Mesenchymal stem cell (in vitro differentiated cells and primary cell): ENCODE results near the gene ZFYVE19.

Experiments used
- DNase-seq: peaks from one replicate; pipeline ENCODE4 v3.0.0-alpha.2; 2013
- H2AFZ ChIP-seq: one replicate; pipeline ENCODE4 v1.6.1; 2013; ENCODE audit warnings: low read depth, mild to moderate bottlenecking, control low read depth, inconsistent platforms, low read length, moderate library complexity
- H2AK5ac ChIP-seq: 2 replicates; pipeline ENCODE4 v1.6.1; 2013; ENCODE audit warnings: low read length, moderate library complexity, mild to moderate bottlenecking, inconsistent platforms; ENCODE audit not compliant: severe bottlenecking
- H2BK120ac ChIP-seq: one replicate; pipeline ENCODE4 v1.6.1; 2013; ENCODE audit warnings: low read depth, mild to moderate bottlenecking, inconsistent platforms, low read length, moderate library complexity
- H2BK12ac ChIP-seq, 2 experiments: one replicate each; pipeline ENCODE4 v1.6.1; 2013; ENCODE audit warnings: inconsistent platforms in 2 of 2, low read length in 2 of 2, mild to moderate bottlenecking in 2 of 2, moderate library complexity in 2 of 2, control low read depth in 1 of 2
- H2BK15ac ChIP-seq: one replicate; pipeline ENCODE4 v1.6.1; 2013; ENCODE audit warnings: mild to moderate bottlenecking, low read depth, inconsistent platforms; ENCODE audit not compliant: poor library complexity, severe bottlenecking
- H2BK5ac ChIP-seq: 2 replicates; pipeline ENCODE4 v1.6.1; 2013; ENCODE audit warnings: low read depth, mild to moderate bottlenecking, low read length, control low read depth, inconsistent platforms; ENCODE audit not compliant: poor library complexity, severe bottlenecking
- H3K14ac ChIP-seq, 2 experiments: one replicate each; pipeline ENCODE4 v1.6.1; 2013; ENCODE audit warnings: inconsistent platforms in 2 of 2, low read length in 2 of 2, control low read depth in 1 of 2, mild to moderate bottlenecking in 1 of 2, moderate library complexity in 1 of 2
- H3K18ac ChIP-seq, 2 experiments: one replicate each; pipeline ENCODE4 v1.6.1; 2013; ENCODE audit warnings: inconsistent platforms in 2 of 2, low read length in 2 of 2, control low read depth in 1 of 2, low read depth in 1 of 2, mild to moderate bottlenecking in 1 of 2
- H3K23ac ChIP-seq, 2 experiments: one replicate each; pipeline ENCODE4 v1.6.1; 2013; ENCODE audit warnings: inconsistent platforms in 2 of 2, low read length in 2 of 2, mild to moderate bottlenecking in 2 of 2, moderate library complexity in 2 of 2, control low read depth in 1 of 2
- H3K27ac ChIP-seq: 2 replicates; pipeline ENCODE4 v1.5.1; 2013; ENCODE audit warnings: mild to moderate bottlenecking, moderate library complexity, low read length, control low read depth, inconsistent platforms; ENCODE audit not compliant: poor library complexity, severe bottlenecking
- H3K27me3 ChIP-seq, 2 experiments: 2 replicates each; pipeline versions ENCODE4 v1.6.1 to v1.7.0; 2013; ENCODE audit warnings: low read length in 2 of 2, mild to moderate bottlenecking in 2 of 2, moderate library complexity in 2 of 2, control low read depth in 1 of 2, inconsistent platforms in 1 of 2; ENCODE audit not compliant: control insufficient read depth in 1 of 2, insufficient read depth in 1 of 2
- H3K36me3 ChIP-seq, 2 experiments: 2 replicates each; pipeline versions ENCODE4 v1.6.1 to v1.7.0; 2013; ENCODE audit warnings: low read length in 2 of 2, control low read depth in 1 of 2, inconsistent platforms in 1 of 2, low read depth in 1 of 2, mild to moderate bottlenecking in 1 of 2; ENCODE audit not compliant: insufficient read depth in 2 of 2, control insufficient read depth in 1 of 2
- H3K4ac ChIP-seq, 2 experiments: one replicate each; pipeline ENCODE4 v1.6.1; 2013; ENCODE audit warnings: inconsistent platforms in 2 of 2, low read length in 2 of 2, mild to moderate bottlenecking in 2 of 2, moderate library complexity in 2 of 2, control low read depth in 1 of 2, low read depth in 1 of 2
- H3K4me1 ChIP-seq: 2 replicates; pipeline ENCODE4 v1.6.1; 2013; ENCODE audit warnings: low read depth, low read length, control low read depth; ENCODE audit not compliant: control insufficient read depth, insufficient read depth
- H3K4me2 ChIP-seq: 2 replicates; pipeline ENCODE4 v1.6.1; 2013; ENCODE audit warnings: low read length, mild to moderate bottlenecking, inconsistent platforms; ENCODE audit not compliant: poor library complexity, severe bottlenecking
- H3K4me3 ChIP-seq, 2 experiments: 2 replicates each; pipeline versions ENCODE4 v1.5.1 to v1.7.0; 2013; ENCODE audit warnings: low read length in 2 of 2, mild to moderate bottlenecking in 2 of 2, control low read depth in 1 of 2, low read depth in 1 of 2; ENCODE audit not compliant: insufficient read depth in 1 of 2
- H3K79me1 ChIP-seq: replicated peaks from 2 replicates; pipeline ENCODE4 v1.6.1; 2013; ENCODE audit warnings: mild to moderate bottlenecking, control low read depth, low read length, inconsistent platforms; ENCODE audit not compliant: poor library complexity, severe bottlenecking
- H3K9ac ChIP-seq: 2 replicates; pipeline ENCODE4 v1.7.0; 2013; ENCODE audit warnings: mild to moderate bottlenecking, low read length, moderate library complexity
- H3K9me3 ChIP-seq: 2 replicates; pipeline ENCODE4 v1.7.0; 2013; ENCODE audit warnings: mild to moderate bottlenecking, low read length; ENCODE audit not compliant: control insufficient read depth
- H4K8ac ChIP-seq: one replicate; pipeline ENCODE4 v1.6.1; 2013; ENCODE audit warnings: inconsistent platforms, mild to moderate bottlenecking, low read length, moderate library complexity
- H4K91ac ChIP-seq: one replicate; pipeline ENCODE4 v1.6.1; 2013; ENCODE audit warnings: mild to moderate bottlenecking, low read length, inconsistent platforms
- WGBS: methylation state at CpG from one replicate; pipeline ENCODE4 v1.1.7; 2013; ENCODE audit warnings: mixed read lengths; 5-methylcytosine and 5-hydroxymethylcytosine counted together

The ZFYVE19 gene

GRCh38 chr15:40787344-40787841 lies 19.5 kb upstream of the ZFYVE19 start:
- Histone ChIP-seq H3K27me3 (no peaks in the 10 kb centered on the region), H3K79me1 (peaks cover 28% of the 10 kb centered on the region), H3K9ac (no peak overlapping the region), H3K23ac (no peak overlapping the region), H2BK120ac (no peak overlapping the region), H3K9me3 (no peaks in the 10 kb centered on the region), H2BK12ac (no peak overlapping the region), H3K4me3 (no peak overlapping the region), H3K4me1 (peaks cover 10% of the 10 kb centered on the region), H2AFZ (no peak overlapping the region), H2BK15ac (no peak overlapping the region), H3K14ac (no peak overlapping the region), H3K4ac (no peak overlapping the region), H2AK5ac (no peak overlapping the region), H3K4me2 (no peak overlapping the region), H2BK5ac (no peak overlapping the region), H4K8ac (no peak overlapping the region), H4K91ac (no peak overlapping the region), H3K27ac (peak overlapping the region; percentile 35), H3K18ac (no peak overlapping the region), H3K36me3 (peaks cover 5% of the 10 kb centered on the region in 2 experiments)
- peak; percentile 42 for DNase-seq
- WGBS: 49% methylated on average over 3 of the region's 4 CpGs

GRCh38 chr15:40787991-40788390 lies 18.9 kb upstream of the ZFYVE19 start:
- Histone ChIP-seq H3K4me1 (peaks cover 12% of the 10 kb centered on the region), H2BK120ac (no peak overlapping the region), H4K91ac (no peak overlapping the region), H3K4me2 (no peak overlapping the region), H3K9ac (no peak overlapping the region), H3K27me3 (no peaks in the 10 kb centered on the region), H2AK5ac (peak overlapping the region; percentile 91), H2BK5ac (peak overlapping the region; percentile 14), H3K4me3 (no peak overlapping the region), H3K4ac (no peak overlapping the region), H3K23ac (no peak overlapping the region), H2AFZ (no peak overlapping the region), H3K9me3 (no peaks in the 10 kb centered on the region), H2BK12ac (no peak overlapping the region), H3K79me1 (peaks cover 30% of the 10 kb centered on the region), H3K18ac (no peak overlapping the region), H4K8ac (peak overlapping the region; percentile 8), H2BK15ac (no peak overlapping the region), H3K27ac (peak overlapping the region; percentile 22), H3K36me3 (peaks cover 5% of the 10 kb centered on the region in 2 experiments), H3K14ac (no peak overlapping the region)
- no peak for DNase-seq
- WGBS: 79% methylated on average over 5 of the region's 6 CpGs

- no peaks in the 10 kb centered on the region for H3K27me3 ChIP-seq
- no peaks in the 10 kb centered on the region for H3K9me3 ChIP-seq
- no peak overlapping the region for H2BK15ac ChIP-seq
- no peak overlapping the region for H4K8ac ChIP-seq
- 88% methylated on average over 5 of the region's 5 CpGs for WGBS
- H2BK120ac ChIP-seq: no peak overlapping the region
- no peak overlapping the region for H2BK5ac ChIP-seq
- H2BK12ac ChIP-seq: no peak overlapping the region
- H3K23ac ChIP-seq: no peak overlapping the region
- no peak overlapping the region for H3K18ac ChIP-seq
- peaks cover 27% of the 10 kb centered on the region for H3K79me1 ChIP-seq
- no peak overlapping the region for H3K4me3 ChIP-seq
- no peak overlapping the region for H3K4me2 ChIP-seq
- H3K27ac ChIP-seq: no peak overlapping the region
- DNase-seq: no peak
- no peak overlapping the region for H3K9ac ChIP-seq
- H2AFZ ChIP-seq: no peak overlapping the region
- H3K14ac ChIP-seq: no peak overlapping the region
- H3K36me3 ChIP-seq: peaks cover 5% of the 10 kb centered on the region in 2 experiments
- H2AK5ac ChIP-seq: no peak overlapping the region
- H4K91ac ChIP-seq: no peak overlapping the region
- no peak overlapping the region for H3K4ac ChIP-seq
- peaks cover 13% of the 10 kb centered on the region for H3K4me1 ChIP-seq
These were observed 17.8 kb upstream of the ZFYVE19 start for GRCh38 chr15:40789119-40789518.

GRCh38 chr15:40789999-40790398 lies 16.9 kb upstream of the ZFYVE19 start:
- Histone ChIP-seq H3K4me1 (peaks cover 14% of the 10 kb centered on the region), H3K4me3 (no peak overlapping the region), H2BK12ac (no peak overlapping the region), H3K9me3 (no peaks in the 10 kb centered on the region), H2AK5ac (peak overlapping the region; percentile 42), H2BK15ac (no peak overlapping the region), H3K4ac (no peak overlapping the region), H3K36me3 (peaks cover 5% of the 10 kb centered on the region in 2 experiments), H4K8ac (no peak overlapping the region), H4K91ac (no peak overlapping the region), H3K18ac (no peak overlapping the region), H2BK120ac (no peak overlapping the region), H2AFZ (no peak overlapping the region), H3K27ac (no peak overlapping the region), H3K14ac (no peak overlapping the region), H2BK5ac (no peak overlapping the region), H3K4me2 (no peak overlapping the region), H3K23ac (no peak overlapping the region), H3K9ac (no peak overlapping the region), H3K79me1 (peaks cover 29% of the 10 kb centered on the region), H3K27me3 (no peaks in the 10 kb centered on the region)
- DNase-seq: no peak
- 97% methylated on average over 8 of the region's 8 CpGs for WGBS
